Amniotic stem cell (primary cell): Measurements from ENCODE around the gene BHLHA9.
"Not testable (repeated sequence)": the region's sequence is repeated elsewhere in the genome, so short reads cannot be mapped to it uniquely, and the experiment has no call there.

Experiments used
- DNase-seq: peaks from one replicate; lab custom pipeline; 2025; lab: John Stamatoyannopoulos, UW

The BHLHA9 gene

DNA sequence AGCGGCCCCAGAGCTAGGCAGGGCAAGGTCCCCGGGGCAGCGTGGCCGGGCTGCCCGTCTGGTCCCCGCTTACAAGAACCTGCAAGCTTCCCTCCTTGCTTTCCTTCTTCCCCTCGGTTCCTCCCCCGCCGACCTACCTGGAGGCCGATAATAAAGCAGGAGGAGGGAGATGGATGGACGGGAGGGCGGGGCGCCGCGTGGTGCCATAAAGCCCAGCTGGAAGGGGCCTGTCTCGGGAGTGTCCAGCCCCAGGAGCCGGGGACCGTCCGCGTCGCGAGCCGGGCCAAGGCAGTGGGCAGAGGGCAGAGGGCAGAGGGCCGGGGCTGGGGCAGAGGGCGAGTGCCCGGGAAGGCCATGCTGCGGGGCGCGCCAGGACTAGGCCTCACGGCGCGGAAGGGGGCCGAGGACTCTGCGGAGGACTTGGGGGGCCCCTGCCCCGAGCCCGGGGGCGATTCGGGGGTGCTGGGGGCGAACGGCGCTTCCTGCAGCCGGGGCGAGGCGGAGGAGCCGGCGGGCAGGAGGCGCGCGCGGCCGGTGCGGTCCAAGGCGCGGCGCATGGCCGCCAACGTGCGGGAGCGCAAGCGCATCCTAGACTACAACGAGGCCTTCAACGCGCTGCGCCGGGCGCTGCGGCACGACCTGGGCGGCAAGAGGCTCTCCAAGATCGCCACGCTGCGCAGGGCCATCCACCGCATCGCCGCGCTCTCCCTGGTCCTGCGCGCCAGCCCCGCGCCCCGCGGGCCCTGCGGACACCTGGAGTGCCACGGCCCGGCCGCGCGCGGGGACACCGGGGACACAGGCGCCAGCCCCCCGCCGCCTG, at the start of gene BHLHA9:
BHLHA9 (plus strand) TSS at position 235 of the 820 bp plus-strand sequence; CDS start at position 355, 120 bp downstream.
- no peak for DNase-seq

DNA sequence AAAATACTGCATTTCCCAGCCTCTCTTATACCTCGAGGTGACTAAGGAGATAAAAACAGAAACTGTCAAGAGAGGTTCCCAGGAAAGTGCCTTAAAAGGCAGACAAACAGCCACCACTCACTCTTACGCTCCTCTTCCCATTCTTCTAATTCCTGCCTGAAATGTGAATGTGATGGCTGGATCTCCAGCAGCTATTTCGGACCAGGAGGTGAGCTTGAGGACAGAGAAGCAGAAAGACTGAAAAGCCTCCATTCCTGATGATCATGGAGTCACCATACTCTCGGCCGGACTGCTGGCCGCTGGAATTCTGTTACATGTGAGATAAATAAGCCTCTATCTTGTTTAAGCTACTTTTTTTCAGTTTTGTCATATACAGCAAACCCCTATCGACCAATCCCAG, 49.0 kb upstream of the BHLHA9 start:
- DNase-seq: no peak

DNA sequence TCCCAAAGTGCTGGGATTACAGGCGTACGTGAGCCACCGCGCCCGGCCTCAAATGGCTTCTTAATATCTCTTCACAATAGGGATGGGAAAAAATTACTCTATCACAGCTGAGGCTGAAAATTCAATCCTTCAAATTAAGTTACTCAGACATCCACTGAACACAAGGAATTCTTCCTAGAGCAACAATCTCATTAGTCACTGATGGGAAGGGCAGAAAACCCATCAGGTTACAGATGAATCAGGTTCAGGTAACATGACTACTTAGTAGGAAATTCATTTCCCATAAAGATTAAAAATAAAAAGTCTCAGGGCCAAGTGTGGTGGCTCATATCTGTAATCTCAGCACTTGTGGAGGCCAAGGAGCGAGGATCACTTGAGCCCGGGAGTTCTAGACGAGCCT, 47.9 kb upstream of the BHLHA9 start:
- no peak for DNase-seq

DNA sequence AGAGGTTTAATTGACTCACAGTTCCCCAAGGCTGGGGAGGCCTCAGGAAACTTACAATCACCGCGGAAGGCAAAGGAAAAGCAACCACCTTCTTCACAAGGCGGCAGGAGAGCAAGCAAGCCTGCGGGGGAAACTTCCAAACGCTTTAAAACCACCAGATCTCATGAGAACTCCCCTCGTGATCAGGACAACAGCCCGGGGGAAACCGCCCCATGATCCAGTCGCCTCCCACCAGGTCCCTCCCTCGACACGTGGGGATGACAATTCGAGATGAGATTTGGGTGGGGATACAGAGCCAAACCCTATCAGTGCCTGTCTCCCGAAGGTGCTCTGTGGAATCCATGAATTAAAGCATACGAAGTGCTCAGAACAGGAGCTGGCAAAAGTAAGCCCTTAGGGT, 46.6 kb upstream of the BHLHA9 start:
- no peak for DNase-seq

DNA sequence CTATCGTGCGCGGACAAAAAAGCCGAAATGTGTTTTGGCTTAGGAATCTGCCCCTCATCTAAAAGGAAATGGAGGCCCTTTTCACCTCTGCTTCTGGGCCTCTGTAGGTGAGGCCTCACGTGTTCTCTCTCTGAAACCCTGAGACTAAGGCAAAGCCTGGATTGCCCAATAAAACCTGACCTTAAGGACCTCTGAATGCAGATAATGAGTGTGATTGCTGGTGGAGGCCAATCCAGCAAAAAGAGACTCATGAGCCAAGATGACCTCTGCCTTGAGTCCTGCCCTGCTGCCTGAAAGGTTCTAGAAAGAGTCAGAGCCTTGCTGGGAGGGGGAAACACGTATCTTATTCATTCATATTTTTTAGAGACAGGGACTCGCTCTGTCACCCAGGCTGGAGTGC, 45.9 kb upstream of the BHLHA9 start:
- no peak for DNase-seq

DNA sequence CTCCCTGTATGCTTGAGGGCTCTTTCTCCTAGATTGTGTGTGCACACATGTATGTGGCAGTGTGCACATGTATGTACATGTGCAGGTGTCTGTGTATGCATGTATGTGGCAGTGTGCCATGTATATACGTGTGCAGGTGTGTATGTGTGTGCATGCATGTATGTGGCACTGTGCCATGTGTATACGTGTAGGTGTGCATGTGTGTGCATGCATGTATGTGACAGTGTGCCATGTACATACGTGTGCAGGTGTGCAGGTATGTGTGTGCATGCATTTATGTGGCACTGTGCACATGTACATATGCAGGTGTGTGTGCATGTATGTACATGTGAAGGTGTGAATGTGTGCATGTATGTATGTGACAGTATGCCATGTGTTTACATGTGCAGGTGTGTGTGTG, 43.9 kb upstream of the BHLHA9 start:
- DNase-seq: no peak

DNA sequence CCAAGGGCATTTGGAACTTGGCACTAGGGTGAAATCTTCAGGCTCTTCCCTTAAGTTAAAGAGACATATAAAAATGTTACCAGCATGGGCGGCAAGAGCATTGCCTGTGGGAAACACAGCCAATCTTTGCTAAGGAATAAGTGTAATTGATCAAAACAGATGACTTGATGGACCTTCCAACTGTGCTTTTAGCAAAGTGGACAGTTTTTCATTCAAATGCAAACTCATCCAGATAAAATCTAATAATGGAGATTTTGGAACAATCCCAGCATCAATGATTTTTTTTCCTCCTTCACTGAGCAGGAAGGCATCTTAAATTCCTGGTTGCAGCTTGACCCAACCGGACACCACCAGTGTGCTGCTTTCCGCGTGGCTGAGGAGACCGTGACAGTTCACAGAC, 42.9 kb upstream of the BHLHA9 start:
- no peak for DNase-seq

DNA sequence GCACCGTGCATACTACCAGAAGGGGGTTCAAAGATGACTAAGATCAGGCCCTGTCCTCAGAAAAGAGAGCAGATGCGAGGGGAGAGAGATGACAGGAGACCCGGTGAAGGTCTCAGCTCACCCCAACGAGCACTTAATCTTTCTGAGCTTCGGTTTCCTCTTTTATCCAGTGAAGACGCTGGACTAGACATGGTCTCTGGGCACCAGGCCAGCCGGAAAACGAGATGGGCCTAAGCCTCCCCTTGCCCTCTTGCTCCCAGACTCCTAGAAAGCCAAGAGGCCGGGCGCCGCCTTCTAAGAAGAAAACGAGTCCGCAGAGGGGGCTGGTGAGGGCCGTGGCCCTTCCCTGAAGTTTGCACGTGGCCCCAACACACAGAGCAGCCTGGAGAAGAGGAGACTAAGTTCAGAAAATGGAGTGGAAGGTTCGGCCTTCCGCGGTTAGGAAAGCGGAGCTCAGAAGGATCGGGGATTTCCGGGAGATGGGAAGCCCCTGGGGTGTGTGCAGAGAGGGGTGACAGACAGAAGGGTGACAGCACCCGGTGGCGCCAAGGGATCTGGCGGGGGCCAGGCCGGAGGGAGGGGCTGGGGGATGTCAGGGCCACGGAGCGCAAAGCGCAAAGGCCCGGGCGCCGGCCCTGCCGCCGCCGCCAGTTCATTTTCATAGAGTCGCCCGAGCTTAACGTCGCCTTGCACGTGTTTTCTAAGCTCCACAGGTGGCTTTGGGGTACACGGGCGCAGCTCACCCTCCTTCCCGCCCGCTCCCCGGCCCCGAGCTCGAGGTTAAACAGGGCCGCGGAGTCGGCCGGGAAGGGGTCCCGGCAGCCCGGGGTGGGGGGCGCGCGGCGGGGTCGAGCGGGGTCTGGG, 42.1 kb upstream of the BHLHA9 start:
- no peak for DNase-seq

DNA sequence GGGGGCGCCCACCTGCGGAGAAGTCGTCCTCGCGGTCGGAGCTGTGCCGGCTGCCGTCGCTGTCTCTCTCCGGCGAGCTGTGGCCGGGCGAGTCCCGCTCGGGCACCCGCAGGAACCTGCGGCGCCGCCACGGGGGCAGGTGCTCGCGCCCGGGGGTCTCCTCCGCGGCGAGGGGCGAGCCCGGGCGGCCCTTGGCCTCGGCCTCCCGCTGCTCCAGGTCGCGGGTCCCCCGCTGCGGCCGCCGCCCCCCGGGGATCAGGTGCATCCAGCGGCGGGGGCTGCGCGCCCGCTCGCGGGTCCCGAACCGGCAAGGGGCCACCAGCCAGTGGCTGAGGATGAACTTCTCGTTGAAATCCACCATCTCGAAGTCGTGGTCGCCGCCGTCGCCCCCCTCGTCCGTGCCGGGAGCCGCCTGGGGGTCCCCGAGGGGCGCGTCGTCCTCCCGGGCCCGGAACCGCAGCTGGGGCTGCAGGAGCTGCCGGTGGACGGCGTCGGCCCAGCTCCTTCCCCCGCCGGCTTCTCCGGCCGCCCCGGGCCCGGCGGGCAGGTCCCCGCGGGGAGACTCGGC, 41.4 kb upstream of the BHLHA9 start:
- no peak for DNase-seq

DNA sequence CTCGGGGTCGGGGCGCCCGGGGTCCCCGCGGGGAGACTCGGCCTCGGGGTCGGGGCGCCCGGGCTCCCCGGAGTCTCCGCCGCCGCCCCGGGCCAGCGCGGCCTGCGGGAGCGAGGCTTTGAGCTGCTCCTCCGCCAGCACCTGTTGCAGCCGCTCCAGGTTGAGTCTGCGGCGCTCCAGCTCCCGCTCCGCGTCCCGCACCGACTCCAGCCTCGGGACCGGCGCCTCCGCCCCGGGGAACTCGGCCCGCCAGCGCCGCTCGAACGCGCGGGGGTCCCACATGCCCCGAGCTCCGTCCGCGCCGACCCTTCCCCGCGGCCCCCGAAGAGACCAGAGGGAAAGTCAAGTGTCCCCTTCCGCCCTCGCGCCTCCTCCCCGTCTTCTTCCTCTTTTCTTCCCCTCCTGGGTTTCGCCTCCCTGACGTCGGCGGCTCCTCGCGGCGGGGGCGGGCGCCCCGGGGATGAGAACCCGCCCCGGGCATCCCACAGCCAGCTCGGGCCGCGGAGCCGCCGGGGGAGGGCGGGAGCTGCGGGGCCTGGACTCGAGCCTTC, 40.8 kb upstream of the BHLHA9 start:
- no peak for DNase-seq

DNA sequence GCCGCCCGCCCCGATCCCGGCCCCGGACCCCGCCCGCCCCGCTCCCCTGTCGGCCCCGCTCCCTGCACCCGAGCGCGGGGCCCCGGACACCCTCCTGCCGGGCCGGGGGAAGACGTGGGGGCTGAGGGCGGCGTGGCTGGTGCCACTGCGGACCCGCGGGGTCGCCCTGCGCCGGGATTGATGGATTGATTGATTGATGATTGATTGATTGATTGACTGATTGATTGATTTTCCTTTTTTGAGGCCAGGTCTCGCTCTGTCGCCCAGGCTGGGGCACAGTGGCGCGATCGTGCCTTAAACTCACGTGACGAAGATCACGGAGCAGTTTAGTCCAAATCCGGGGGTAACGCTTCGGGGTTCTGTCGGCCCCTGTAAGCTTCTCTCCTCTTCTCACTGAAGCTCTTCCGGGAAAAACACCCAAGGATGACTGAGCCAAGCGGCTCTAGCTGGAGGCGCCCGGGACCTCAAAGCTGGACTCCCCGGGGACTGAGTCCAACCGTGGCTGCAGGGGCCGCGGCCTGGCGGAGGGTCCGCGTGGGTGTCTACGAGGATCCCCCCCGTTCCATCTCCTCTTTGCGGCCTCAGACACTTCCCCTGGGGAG, 40.2 kb upstream of the BHLHA9 start:
- DNase-seq: no peak

DNA sequence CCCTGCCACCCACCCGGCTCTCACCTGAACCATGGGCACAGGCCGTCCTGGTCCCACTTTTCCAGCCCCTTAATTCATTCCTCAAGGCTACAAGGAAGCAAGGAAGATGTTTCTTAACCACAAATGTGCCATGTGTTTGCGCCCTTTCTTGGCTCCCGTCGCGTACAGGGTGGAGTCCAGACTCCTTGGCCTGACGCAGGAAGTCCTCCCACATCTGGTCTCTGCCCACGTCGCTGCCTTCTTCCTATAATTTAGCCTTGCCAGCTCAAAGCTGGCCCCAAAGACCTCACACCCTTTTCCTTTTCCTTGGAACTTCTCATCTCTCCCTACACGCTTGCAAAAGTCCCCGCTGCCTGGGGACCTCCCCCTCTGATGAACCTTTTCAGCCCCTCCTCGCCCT, 38.8 kb upstream of the BHLHA9 start:
- no peak for DNase-seq

DNA sequence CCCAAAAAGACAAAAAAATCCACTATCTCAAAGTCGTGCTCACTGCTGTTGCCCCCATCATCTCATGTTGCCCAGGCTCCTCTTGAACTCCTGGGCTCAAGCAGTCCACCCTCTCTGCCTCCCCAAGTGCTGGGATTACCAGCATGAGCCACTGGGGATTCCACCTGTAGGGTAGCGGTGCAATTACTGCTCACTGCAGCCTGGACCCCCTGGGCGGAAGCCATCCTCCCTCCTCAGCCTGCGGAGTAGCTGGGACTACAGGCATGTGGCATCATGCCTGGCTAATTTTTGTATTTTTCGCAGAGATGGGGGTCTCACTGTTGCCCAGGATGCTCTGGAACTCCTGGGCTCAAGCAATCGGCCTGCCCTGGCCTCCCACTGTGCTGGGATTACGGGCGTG, 37.9 kb upstream of the BHLHA9 start:
- DNase-seq: no peak

DNA sequence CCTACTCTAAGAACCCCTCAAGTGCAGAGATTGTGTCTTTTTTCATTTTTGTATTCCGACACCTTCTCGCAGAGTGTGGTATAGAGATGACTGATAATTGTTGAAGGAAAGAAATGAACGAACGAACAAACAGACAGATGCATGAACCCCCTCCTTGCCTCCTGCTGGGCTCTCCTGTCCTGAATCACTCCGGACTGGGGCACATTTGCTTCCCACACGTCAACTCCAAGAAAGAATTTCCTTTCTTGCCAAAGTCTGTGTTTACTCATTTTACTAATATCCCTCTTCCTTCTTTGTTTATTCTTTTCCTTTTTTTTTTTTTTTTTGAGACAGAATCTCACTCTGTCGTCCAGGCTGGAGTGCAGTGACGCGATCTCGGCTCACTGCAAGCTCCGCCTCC, 37.5 kb upstream of the BHLHA9 start:
- DNase-seq: no peak

DNA sequence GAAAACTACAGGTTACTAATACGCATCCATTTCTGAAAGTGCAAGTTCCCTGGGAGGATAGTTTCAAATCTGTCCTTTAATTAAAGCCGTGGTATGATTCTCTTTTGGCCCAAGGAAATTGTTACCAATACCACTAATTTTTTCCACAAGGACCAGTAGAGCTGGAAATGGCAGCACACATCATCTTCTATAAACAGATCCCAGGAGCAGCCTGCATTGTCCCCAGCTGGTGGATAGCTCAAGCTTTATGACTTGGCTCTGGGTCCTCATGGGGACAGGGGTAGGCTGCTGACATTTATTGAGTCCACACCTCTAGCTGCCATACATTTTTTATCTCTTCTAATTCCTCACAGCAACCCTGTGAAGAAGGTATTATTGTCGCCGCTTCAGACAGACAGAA, 35.8 kb upstream of the BHLHA9 start:
- DNase-seq: no peak

DNA sequence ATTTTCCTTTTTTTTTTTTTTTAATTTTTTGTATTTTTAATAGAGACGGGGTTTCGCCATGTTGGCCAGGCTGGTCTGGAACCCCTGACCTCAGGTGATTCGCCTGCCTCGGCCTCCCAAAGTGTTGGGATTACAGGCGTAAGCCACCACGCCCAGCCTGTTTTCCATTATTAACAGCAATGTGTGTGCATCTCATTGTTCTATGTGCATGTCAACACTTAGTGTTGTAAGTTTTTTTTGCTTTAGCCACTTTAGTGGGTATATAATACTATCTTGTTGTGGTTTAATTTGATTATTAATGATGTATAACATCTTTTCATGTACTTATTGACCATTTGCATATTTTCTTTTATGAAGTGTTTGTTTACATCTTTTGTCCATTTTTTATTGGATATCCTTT, 32.8 kb upstream of the BHLHA9 start:
- DNase-seq: no peak

DNA sequence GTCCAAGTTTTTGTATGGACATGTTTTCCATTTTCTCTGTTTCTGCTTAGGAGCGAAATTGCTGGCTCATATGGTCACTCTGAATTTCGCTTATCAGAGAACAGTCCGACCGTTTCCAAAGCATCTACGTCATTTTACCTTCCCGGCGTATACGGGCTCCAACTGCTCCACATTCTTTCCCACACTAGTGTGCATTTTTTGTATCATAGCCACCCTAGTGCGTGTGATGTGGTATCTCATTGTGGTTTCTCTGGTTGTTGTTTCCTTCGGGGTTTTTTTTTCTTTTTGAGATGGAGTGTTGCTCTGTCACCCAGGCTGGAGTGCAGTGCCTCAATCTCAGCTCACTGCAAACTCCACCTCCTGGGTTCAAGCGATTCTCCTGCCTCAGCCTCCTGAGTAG, 31.0 kb upstream of the BHLHA9 start:
- DNase-seq: no peak

DNA sequence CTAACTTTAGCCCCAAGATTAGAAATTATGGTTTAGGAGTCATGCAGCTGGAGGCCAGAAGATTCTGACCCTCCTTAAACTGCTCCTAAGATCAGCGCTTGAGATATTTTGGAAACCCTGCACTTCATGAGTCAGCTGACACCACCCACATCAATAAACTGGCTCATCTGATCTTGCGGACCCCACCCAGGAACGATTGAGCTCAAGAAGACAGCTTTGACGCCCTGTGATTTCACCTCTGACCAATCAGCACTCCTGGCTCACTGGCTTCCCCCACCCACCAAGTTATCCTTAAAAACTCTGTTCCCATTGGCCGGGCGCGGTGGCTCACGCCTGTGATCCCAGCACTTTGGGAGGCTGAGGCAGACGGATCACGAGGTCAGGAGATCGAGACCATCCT, 29.8 kb upstream of the BHLHA9 start:
- DNase-seq: not testable (repeated sequence)

DNA sequence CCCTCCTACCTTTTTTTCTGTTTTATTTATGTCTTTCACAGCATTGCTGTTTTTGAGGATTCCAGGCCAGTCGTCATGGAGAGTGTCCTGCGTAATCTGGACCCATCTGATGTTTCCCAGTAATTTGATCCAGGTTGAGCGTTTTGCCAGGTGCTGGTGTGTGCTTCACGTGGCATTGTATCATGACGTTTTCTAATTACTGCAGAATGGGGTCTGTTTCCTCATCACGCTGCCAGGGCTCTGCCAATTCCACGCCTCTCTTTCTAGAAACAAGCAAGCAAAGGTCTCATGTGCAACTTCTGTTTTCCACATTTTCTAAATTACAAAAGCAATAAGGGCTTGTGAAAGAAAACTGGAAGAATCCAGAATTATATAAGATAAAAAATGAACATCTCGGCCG, 28.3 kb upstream of the BHLHA9 start:
- DNase-seq: no peak

DNA sequence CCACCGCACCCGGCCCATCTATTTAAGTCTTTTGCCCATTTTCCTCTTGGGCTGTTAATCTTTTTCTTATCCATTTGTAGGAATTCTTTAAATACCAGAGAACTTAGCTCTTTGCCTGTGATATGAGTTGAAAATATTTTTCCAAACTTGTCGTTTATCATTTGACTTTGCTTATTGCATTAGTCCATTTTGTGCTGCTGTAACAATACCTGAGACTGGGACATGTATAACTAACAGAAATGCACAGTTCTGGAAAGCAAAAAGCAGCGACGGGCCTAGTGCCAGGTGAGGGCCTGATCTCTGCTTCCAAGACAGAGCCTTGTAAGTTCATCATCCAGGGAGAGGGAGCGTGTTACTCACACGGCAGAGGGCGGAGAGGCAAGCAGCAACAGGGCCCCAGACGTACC, 25.6 kb upstream of the BHLHA9 start:
- DNase-seq: no peak

DNA sequence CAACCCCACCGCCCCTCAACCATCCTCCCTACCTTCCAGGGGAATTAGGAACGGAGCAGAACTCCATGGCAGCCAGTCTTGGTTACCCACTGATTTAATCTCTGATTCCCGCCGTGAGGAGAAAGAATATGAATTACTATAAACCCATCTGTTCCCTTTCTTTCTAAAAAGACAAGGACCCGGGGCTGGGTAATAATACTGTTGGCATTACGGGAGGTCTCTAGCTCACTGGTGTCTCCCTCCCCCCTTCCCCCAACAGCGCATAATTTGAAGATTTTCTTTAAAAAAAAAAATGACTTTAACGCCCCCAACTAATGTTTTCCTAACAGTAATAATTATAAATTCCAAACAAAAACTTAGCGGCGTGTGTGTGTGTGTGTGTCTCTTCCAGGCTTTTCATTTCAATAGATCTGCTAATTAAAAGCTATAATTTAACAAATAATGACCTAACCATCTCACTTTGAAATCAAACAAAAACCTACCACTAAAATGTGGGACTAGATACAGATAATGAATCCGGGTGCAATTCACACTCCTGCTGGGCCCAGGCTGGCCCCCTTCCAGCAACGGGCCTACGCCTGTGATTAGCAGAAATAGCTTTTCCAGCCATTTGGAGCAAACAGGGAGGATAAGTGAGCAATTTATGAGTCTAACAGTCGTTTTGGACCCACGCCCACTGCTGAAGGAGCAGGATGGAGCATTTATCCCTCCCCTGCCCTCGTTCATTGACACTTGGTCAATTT, 18.2 kb upstream of the BHLHA9 start:
- DNase-seq: no peak

DNA sequence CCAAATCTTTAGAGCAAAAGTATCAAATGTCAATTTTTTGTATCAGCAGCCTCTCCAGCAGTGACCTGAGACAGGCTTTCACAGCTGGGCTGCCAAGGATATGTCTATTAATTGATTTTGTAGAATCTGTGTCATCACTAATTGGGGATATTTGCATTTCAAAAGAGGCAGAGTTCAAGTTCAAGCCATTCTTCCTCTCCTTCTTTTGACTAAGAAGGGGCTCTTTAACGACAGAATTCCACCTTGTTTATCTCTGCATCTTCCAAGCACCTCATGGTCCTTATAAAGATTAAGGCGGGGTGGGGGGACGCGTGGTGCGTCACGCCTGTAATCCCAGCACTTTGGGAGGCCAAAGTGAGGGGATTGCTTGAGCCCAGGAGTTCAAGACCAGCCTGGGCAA, 15.2 kb upstream of the BHLHA9 start:
- no peak for DNase-seq
